HG03097 (cell line): ENCODE results near the gene SSX2IP.

Experiments
- ATAC-seq: cut with Tn5 transposase; IDR thresholded peaks from one replicate; pipeline ENCODE4 v1.9.1; 2021; ENCODE audit not compliant: unreplicated experiment, low FRiP score

The SSX2IP gene

DNA sequence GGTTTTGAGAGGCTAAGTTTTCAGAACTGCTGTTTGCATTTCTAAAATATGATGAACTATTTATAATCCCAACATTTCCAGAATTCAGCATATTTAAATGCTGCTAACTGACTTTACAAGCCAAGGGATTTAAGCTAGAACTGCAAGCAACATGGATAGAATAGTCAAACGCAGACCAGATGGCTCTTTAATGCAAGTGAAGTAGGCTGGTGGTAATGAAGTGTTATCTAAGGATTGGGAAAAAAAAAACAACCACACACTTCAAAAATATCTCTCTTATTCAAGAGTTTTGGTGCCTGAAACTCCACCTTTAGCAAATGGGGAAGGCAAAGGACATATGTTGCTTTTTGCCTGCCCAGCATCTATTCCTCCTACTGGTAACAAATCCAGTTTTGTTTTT, 20.9 kb upstream of the SSX2IP start:
- no peak for ATAC-seq

DNA sequence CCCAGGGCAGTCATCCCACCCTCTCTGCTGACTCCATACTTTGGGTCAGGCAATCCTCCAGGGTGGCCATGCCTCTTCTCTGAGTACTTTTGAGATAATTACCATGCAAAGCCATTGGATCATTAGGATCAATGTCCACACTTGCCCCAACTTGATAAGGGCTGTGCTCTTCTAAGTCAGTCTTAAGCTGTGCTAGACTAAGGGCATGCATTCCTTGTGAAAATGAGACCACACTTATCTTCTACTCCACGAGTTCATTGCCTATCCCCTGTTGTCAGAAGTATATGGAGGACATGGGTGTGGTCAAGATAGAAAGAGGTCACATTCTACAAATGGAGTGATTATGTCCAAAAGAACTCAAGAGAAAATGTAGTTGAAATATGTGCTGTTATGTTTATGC, 18.9 kb upstream of the SSX2IP start:
- ATAC-seq: no peak

DNA sequence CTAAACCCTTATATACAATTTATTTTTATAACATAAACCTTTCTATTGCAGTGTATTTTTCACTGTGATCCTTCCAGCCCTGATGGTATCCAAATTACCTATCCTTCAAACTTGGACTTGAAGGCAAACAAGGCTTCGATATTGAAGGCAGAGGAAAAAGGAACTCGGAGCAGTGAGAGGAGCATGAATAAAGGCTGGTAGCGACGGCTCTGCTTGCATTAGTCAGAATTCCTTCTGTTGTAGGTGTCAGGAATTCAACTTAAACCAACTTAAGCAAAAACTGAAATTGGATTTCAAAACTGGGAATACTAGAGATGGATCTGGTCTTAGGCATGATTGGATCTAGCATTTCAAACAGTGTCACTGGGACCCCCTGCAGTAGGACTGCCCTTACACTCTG, 17.8 kb upstream of the SSX2IP start:
- ATAC-seq: no peak

DNA sequence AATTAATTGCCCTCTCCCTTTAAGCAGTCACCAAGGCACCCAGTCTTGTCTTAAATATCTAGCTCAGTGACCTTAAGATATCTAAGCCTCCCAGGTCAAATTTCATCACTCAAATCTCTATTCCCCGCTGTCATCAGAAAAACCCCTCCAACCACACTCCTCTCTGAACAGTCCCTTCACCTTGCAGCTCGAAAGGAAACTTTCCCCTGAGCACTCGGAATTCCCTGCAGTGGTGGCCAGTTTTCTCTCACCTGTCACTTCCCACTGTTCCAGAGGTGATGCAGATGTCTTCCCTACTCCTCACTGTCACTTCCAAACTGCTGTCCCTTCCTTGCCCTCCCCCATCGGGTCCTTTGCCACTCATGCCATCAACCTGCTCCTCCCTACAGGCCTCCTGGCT, 15.3 kb upstream of the SSX2IP start:
- ATAC-seq: no peak

DNA sequence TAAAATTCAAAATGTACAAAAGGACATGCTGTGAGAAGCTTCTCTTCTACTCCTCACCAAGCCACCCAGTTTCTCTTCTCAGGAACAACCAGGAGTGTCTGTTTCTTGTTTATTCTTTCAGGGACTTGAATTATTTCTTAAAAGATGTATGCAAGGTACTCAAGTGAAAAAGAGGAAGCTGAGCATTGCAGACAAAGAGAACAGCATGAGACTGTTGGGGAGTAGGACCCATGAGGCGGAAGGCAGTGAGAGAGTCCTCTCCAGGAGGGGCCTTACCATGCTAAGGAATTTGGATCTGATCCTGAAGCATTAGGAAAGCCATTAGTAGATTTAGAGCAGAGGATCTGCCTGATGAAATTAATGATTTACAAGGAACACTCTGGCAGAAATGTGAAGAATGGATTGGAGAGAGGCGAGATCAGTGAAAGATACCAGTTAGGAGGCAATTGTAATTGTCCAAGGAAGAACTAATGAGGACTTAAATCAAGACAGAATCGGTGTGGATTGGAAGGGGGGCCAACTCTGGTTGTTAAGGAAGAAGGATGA, 14.7 kb upstream of the SSX2IP start:
- no peak for ATAC-seq

DNA sequence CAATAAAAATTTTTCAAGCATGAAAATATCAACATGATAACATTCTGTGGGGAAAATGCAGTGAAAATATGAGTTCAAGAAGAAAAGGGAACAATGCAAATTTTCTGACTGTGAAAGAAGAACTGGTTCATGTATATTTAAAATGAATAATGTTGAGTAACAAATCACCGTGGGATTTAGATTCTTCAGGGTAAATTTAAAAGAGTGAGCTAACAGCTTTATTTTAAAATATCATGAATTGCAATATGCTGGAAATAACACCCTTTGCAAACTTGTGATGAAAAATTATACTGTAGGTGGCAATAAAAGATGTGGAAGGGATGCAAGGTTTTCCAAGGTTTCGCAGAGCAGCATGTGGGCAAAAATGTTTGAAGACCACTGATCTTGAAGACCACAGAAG, 13.2 kb upstream of the SSX2IP start:
- ATAC-seq: no peak

DNA sequence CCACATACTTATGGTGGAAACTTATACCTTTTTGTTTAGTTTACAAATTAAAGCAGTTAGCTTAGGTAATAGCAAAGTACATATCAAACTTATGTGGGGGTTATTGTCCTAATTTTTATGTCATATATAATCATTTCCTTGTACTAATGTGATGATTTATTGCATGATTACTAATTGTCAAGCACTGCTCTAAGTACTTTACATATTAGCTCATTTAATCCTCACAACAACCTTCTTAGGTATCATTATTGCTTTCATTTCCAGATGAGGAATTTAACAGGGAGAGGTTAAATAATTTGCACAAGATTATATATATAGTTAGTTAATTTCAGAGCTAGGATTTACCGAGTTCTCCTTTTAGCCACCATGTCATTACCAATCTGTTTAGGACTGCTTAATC, 11.9 kb upstream of the SSX2IP start:
- no peak for ATAC-seq

DNA sequence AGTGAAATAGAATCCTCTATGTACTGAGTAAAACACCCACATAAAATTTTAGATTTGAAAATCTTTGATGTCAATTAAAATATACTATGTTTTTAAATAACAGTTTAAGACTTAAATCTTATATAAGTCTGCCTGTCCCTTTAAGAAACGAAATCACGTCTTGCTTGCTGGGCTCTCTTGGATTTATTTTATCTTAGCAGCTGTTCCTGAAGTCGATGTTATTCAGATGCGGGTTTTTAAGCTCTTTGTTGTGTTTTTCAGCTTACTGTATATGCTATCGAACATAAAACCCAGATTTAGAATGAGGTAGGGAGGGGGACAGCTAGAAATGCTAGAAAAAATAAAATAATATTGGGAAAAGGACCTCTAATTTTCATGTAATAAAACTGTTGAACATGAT, 11.1 kb upstream of the SSX2IP start:
- ATAC-seq: no peak

DNA sequence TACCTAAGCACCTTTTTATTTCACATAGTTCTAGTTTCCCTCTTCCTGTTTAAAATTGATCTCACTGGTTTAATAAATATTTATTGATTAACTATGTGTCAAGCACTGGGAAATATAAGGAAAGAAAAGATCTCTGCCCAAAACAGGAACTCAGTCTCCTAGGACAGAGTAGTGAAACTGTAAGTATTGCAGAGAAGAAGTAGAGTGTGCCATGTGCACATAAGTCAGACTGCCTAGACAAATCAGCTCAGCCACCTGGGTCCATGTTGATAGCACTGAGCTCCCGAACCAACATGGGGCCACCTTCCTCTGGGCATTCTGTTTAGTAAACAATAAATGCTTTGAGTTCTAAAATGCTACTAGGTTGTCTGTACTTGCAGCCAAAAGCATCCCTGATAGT, 9.8 kb upstream of the SSX2IP start:
- ATAC-seq: peak; percentile 79

DNA sequence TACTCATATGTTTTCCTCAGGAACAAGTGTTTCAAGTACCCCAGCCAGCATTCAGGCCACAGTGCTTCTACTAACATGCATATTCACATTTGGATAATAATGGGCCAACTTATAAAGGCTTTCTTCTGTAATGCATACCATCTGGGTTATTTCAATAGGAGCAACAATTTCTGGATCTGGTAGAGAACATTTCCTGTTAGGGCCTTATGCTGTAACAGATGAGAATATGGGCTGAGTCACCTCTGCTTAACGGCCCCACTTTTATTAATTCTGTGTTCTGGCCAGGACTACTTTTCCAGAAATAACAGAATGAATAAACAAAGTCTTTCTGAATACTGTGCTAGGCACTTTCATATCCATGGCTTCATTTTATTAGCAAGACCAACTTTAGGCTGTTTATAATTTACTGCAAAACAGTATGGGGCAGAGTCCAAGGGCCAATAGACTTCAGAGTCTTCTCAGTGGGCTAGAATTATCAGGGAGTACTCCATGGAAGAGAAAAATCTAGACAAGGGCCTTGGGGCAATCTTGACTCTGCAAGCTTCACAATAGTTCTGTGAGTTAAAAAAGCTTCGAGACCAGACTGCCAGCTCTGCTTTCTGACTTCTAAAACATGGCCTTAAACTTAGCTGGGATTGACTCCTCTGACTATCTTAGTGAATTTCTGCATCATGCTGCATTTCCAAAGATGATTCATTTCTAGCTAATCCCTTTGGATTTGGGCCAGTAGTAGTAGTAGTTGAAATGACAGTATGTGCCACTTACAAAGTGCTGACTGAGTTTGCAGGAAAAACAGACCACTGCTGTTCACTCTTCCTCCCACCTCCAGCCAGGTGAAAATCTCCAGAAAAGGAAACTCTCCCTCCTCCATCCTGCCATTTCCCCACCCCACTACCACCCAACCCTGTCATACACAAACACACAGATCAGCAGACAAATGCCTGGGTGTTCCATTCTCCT, 8.2 kb upstream of the SSX2IP start:
- ATAC-seq: no peak

DNA sequence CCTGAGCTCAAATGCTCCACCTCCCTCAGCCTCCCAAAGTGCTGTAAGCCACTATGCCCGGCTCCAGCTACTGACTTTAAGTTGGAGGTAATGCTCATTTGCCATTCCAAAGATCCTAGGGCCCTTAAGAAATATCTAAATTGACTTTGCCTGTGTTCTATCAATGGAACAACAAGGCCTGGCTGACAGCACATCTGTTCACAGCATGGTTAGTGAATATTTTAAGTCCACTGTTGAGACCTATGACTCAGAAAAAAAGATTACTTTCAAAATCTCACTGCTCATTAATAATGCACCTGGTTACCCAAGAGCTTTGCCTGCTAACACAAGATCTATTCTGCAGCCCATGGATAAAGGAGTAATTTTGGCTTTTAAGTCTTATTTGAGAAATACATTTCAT, 3.5 kb upstream of the SSX2IP start:
- no peak for ATAC-seq

DNA sequence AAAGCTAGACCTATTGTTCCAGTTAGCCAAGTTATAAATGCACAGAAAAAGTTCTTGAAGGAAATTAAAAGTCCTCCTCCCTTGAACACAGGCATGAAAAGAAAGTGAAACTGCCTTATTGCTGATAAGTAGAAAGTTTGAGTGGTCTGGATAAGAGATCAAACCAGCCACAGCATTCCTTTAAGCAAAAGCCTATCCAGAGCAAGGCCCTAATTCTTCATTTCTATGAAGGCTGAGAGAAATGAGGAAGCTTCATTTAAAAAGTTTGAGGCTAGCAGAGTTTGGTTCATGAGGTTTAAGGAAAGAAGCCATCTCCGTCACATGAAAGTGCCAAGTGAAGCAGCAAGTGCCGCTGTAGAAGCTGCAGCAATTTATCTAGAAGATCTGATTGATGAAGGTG, 2.7 kb upstream of the SSX2IP start:
- no peak for ATAC-seq

DNA sequence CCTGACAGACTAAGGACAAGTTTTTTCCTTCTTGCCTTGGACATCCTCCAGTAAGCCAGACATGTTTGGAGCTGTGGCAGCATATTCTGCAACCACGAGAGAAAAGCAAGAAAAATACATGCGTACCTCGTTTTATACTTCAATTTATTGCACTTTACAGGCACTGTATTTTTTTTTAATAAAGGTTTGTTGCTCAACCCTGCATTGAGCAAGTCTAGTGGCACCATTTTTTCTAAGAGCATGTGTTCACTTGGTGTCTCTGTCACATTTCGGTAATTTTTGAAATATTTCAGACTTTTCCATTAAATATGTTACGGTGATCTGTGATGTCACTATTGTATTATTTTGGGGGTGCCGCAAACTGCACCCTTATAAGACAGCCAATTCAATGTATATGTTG, 2.1 kb upstream of the SSX2IP start:
- no peak for ATAC-seq

DNA sequence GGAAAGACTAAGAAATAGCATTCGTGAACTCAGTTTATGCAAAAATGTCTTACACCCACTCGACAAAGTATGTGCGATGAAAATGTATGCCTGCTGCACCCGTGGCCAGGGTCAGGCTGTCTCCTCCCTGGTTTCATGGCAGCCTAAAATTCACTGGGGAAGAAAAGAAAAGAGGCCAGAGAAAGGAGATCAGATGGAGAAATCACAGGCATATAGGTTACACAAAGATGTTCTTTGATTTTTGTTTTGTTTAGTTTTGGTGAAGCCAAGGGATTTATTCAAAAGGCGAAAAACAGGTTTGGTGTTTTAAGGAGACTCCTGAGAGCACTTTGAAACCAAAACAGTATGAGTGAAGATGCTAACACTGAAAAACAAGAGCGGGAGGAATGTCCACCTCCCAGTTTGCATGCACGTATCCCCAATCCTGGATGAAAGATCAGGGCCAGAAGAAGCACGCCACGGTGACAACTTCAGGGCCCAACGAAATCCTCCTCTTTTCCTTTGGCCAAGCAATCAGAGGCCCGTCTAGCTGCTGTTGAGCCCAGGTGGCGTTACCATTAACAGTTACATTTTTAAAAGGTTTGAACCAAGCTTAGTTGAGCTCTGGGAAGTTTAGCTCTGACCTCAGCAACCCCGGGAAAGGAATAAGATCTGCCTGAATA, 992 bp upstream of the SSX2IP start:
- ATAC-seq: no peak

DNA sequence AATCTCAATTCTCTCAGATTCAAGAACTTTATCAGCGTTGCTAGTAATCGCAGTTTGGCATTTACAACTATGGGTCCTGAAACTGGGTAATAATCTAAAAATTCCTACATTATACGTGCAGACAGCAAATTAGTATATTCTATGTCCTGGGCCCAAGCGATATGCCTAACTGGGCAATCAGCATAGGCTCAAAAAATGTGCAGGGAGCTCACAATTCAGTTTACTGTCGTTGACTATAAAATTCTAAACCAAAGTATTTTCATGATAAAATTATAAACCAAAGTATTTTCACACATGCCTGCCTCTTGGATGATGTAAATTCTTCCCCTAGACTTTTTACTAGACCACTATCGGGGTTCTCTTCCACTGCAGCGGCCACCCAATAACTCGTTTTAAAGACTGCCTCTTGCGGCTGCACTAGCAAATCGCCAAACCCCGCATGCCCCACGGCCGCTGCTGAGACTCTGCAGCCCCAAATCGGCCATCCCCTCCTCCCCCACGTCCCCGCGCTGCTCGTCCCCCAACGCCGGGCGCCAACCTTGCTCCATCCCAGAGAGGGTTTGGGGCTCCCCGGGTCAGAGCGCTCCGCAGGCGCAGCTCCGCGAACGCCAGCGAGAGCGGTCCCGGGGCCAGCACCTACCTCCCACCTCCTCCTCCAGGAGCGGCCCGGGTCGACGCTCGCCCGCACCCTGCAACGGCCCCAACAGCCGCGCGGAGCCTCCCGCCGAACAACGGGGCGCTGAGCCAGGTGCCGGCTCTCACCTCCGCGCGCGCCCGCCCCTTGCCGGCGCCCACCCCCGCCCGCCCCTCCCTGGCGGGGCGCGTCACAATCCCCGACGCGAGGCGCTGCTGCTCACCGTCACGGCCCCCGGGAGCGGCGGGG, 506 bp downstream of the SSX2IP start:
- peak; percentile 24 for ATAC-seq

DNA sequence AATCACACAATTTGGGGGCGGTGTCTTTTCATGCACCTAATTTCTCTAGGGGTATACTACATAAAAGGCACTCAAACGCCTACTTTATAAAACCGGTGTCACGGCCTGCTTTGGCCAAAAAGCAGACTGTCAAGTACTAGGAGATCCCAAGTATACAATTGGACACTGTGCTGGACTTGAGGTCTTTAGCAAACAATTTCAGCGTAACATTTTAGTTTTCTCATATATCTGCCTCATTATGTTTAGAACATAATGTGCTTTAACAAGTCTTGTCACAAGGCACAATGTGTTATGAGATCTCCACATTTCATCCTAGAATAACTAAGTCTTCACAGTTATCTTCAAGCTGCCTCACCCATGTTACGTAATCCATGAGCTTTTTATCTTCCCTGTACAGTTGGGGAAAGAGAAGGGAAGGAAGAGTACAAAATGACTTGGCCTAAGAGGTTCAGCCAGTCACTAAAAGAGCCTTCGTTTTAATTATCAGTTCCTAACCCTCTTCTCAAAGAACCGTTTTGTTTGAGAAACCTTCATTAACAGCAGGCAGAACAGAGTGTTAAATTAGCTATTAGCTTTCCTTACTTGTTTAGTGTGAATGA, 1.7 kb downstream of the SSX2IP start:
- ATAC-seq: no peak

DNA sequence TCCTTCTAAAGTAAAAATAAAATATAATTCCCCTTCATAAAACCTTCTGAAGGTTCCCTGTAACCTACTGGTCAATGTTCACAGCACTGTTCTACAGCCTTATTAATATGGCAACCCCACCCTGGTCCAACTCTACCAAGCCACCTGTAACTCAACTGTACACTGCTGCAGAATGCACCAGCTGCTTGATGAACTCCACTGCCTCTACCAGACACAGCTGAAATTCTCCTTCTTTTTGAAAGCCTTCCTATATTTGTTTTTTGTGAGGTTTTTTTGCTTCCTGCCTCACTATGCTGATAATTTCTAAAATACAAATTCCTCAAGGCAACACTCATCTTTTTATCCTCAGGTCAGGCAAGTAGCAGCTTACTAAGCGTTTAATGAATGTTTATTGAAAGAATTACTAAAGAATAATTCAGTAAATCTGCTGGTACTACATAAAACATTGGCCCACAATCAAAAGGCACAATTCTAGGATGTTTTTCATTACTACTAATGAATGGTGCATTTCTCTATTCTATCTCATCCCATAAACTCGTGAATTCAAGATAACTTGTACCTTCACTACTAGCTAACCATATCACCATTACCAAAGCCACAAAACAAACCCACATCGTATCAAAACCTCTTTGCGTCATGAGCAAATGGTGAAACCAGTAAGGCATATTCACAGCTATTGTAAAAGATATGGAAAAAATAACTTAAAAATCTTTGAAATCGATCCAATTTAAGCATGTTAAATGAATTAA, 2.4 kb downstream of the SSX2IP start:
- no peak for ATAC-seq

DNA sequence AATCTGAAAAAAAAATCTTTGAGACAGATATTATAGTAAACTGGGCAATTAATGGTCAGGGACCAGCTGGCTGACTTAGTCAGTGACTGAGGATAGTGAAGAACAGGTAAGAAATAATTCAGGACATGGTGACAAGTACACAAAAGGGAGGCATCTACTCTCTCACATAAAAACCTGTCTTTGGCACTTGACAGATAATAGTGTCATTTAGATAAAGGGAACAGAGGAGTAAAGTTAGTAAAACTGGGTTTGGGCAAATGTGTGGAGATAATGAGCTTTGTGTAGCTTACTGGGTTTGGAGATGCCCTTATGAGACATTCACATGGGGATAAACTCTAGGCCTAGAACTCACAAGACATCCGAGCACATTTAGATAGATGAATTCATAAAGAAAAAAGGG, 4.0 kb downstream of the SSX2IP start:
- ATAC-seq: no peak

DNA sequence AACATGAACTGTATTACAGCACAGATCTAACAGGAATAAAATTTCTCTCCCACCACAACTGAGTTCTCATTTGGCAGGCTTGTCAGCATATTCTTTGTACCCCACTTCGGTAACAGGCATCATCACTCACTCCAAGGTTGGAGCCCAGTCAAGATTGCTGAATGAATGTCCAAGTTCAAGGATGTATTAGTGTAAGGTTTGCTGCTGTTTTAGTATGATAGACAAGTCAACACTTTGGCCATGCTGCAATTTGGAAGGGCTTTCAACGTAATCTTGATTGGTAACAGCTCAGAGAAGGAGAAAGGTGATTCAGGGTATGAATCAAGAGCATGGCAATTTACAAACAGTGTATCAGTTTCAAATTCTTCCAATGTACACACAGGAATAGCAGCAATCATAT, 6.8 kb downstream of the SSX2IP start:
- no peak for ATAC-seq

DNA sequence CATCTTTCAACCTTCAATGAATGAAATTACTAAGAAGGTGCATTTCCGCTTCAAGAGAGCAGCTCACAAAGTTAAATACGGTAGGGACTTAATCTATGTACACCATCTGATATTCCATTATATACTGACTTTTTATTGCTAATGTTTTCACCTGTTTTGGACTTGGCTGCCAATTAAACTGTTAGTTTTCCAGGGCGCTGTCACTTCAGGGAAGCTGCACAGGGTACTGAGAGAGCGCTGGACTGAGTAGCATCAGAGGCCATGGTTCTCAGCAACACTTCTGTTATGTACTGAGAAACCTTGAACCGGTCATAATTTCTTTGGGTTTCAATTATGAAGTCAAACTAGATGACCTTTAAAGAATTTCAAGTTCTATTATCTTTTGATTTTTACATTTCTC, 8.2 kb downstream of the SSX2IP start:
- no peak for ATAC-seq
